ENCODE data around the gene DIPK1A.

The DIPK1A gene

DNA sequence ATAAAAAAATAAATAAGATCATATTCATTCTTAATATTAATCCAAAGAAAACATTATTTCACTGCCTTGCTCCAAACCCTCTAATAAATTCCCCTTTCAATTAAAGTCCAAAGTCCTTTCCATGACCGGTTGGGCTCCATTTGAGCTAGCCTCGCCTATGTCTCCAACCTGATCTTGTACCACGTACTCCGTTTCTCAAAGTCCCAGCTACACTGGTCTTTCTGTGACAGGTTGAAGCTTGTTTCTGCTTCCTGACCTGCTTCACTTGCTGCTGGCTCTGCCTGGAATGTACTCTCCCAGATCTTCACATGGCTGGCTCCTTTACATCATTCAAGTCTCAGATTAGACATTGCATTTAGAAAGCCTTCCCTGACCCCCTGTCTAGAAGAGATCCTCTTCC lies 113.1 kb downstream of the DIPK1A start:
- no peak for DNase-seq (ENCODE audit: extremely low spot score, insufficient read length, low read depth)
- FAIRE-seq = no peak

DNA sequence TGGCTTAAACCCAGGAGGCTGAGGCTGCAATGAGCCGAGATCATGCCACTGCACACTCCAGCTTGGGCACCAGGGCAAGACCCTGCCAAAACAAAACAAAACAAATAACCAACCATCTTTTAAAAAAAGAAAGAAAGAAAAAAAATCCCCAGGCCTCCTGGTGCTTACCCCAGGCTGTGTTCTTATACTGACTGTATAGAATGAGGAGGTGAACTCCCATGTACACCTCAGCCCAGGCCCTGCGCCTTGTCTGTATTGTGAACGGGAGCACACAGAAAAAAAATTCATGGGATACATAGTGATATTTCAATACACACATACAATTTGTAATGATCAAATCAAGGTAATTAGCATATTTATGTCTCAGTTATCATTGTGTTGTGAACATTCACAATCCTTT lies 115.4 kb downstream of the DIPK1A start:
- FAIRE-seq (no peak), DNase-seq (ENCODE audit: extremely low spot score, insufficient read length, low read depth) (no peak)

DNA sequence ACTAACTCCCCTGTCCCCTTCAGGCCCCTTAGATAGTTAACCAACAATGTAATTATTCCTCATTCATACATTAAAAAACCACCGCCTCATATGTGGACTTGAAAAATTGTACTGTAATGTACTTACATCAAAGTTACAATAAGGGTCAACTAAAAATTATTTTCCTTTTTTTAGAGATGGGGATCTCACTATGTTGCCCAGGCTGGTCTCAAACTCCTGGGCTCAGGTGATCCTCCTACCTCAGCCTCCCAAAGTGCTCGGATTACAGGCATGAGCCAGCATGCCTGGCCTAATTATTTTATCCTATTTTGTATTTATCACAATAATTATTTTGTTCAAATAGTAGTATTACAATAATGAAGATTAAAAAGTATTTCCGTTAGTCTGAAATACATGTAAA lies 116.8 kb downstream of the DIPK1A start:
- FAIRE-seq (no peak), DNase-seq (ENCODE audit: extremely low spot score, insufficient read length, low read depth) (no peak)

DNA sequence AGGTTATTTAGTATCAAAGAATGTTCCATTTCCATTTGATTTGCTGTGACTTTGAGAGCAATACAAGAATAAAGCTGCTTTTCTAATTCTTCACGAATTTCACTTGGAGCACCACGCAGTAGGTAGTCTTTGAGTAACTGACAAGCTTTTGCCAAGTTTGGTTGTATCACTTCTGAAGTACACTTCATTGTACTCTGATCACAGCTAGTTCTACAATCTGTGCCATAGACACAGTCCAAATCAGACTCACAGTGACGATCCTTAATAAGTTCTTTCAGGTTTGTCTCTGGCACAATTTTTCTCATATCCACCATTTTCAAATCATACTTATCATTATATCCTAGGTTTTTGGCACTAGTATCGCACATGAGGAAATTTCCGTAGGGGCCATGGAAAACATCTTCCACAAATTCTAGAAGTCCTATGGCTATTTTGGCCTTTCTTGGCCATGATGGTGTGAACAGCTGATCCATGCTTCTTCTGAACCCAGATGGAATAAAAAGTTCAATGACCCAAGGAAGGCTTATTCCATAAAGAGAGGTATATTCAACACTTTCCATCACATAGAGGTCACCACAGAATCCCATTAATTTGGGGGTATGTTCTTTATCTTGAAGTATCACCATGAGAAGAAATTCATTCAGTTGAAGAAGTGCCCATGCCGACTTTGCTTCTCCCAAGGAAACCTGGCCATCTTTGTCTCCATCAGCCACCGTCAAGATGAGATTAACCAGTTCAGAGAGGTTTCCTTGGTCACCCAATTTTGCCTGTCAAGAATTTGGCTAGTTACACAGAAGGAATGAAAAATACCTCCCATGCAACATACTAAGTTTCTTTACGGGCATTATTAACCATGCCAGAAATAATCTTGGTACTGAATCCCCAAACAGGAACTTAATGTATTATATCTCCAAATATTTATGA lies 117.6 kb downstream of the DIPK1A start:
- FAIRE-seq (no peak), DNase-seq (ENCODE audit: extremely low spot score, insufficient read length, low read depth) (no peak)

DNA sequence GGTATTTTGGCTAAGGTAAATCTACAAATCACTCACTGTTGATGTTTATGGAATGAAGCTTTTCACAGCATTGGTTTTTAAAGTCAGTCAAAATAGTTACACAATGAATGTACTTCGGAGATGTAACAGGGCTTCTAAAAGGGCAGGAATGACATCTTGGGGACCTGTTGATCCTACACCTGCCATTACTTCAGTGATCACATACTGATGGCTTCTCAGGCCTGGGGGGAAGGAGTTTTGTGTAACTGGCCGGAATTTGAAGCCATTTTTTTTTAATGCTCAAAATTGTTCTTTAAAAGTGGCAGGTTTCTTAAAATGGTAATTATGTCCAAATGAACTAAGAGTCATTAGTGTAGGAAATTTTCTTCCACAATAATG lies 118.2 kb downstream of the DIPK1A start:
- DNase-seq (ENCODE audit: extremely low spot score, insufficient read length, low read depth) (no peak), FAIRE-seq (no peak)

DNA sequence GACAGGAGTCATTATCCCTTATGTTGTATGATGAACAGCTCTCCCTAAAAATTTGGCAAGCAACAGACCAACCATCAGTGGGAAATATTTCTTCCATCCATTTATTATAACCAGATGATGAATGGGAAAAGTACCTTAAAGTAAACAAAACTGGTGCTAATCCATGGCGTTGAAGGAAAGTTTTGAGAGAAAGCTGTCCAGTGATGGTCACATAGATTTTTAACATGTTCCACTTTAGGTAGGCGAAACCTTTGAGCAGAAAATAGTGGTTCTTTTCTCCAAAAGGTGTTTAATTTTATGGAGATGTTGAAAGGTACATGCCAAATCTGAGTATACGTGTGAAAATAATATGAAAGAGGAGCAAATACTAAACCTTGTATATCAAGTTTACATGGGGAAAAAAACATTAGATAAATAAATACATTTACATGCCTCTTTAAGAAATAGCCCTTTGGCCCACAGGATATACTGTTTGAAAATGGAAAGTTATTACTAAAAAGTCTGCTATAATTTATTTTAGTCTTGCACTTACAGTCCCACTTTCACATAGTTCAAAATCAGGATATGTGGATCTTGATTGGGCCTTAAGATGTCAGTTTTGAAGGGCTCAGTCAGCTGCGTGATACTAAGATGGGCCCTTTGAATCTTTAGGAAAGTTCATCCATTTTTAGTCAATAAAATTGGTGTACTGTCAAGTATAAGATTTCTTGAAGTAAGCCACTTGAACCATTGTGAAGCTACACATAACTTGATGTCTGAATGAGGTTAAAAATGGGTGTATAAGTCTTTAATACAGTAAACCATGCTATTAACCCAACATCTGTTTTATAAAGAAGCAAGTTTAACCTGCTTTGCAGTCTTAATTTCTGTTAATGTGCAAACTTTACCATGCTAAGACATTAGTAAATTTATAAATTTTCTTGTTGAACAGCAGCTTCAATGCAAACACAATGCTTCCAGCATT lies 118.9 kb downstream of the DIPK1A start:
- DNase-seq (ENCODE audit: extremely low spot score, insufficient read length, low read depth) (no peak), FAIRE-seq (no peak)

- FAIRE-seq = no peak
- no peak for DNase-seq (ENCODE audit: extremely low spot score, insufficient read length, low read depth)
Observed at GRCh38 chr1:92840600-92840999, 120.7 kb downstream of the DIPK1A start.

GRCh38 chr1:92839442-92839841 lies 121.8 kb downstream of the DIPK1A start:
- DNase-seq (ENCODE audit: extremely low spot score, insufficient read length, low read depth) = no peak
- FAIRE-seq = no peak

GRCh38 chr1:92838519-92838918 lies 122.7 kb downstream of the DIPK1A start:
- FAIRE-seq = no peak
- DNase-seq (ENCODE audit: extremely low spot score, insufficient read length, low read depth) = no peak

DNA sequence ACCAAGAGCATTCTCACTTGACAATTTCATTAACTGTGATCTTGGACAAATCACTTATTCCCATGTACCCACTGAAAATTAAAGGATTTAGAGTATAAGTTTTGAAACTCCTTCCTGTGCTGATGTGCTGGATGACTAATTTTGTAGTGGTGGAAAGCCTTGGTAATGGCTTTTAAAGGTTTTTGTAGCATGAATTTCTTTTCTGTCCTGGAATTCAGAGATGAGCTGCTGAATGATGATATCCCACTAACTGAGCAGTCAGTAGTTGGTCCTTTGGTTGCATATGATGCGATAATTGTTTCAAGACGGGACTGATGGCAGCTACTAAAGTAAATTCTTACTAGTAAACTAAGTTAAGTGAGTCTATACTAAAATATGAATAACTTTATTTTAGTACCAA lies 124.2 kb downstream of the DIPK1A start:
- DNase-seq (ENCODE audit: extremely low spot score, insufficient read length, low read depth) (no peak), FAIRE-seq (no peak)

DNA sequence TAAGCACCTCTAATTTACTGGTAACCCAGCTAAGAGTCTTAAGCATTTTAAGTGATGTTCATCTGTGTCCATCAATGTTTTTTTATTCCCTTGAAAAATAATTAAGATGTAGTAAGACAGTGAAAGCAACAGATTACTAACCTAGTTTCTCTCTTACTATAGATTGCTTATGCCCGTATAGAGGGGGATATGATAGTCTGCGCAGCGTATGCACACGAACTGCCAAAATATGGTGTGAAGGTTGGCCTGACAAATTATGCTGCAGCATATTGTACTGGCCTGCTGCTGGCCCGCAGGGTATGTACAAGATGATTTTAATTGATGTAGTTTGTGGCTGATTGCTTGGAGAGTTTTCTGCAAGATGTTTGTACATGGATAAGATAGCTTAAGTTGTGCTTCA lies 126.6 kb downstream of the DIPK1A start:
- FAIRE-seq (no peak), DNase-seq (ENCODE audit: extremely low spot score, insufficient read length, low read depth) (no peak)

DNA sequence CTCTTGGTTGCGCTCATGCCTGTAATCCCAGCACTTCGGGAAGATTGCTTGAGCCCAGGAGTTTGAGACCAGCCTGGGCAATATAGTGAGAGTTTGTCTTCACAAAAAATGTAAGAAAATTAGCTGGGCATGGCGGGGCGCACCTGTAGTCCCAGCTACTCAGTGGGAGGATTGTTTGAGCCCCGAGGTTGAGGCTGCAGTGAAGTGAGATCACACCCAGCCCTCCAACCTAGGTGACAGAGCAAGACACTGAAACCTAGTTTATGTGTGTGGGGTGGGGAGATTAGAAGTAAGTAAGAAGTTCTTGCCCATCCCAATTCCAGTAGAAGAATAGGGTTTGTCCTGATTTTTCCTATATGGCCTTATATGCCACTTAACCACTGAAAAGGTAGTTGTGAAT lies 127.4 kb downstream of the DIPK1A start:
- no peak for FAIRE-seq
- no peak for DNase-seq (ENCODE audit: extremely low spot score, insufficient read length, low read depth)

DNA sequence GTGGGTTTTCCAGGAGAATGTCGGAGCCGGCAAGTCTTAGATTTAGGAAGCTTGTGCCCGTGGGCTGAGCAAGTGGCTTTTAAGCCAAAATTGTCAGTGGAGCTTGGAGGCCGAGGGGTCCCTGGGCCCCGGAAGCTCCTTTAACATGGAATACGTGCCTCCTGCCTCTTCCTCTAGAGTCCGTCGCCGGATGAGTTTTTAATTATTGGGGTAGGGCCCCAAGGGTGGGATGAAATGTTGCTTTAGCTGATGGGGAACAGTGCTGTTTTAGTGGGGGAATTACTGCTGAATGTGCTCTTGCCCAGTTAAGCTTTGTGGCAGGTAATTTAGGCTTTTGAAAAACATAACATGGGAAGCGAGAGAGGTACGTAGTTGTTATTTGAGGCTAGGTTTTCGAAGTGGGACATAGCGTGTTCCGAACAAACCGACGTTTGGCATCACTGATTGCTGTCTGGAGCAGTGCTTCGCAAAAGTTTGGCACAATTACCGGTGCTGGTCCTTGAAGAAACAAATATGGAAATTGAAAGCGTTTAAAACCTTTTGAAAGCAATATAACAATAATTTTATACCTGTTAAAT lies 128.6 kb downstream of the DIPK1A start:
- DNase-seq (ENCODE audit: extremely low spot score, insufficient read length, low read depth) (no peak), FAIRE-seq (no peak)

DNA sequence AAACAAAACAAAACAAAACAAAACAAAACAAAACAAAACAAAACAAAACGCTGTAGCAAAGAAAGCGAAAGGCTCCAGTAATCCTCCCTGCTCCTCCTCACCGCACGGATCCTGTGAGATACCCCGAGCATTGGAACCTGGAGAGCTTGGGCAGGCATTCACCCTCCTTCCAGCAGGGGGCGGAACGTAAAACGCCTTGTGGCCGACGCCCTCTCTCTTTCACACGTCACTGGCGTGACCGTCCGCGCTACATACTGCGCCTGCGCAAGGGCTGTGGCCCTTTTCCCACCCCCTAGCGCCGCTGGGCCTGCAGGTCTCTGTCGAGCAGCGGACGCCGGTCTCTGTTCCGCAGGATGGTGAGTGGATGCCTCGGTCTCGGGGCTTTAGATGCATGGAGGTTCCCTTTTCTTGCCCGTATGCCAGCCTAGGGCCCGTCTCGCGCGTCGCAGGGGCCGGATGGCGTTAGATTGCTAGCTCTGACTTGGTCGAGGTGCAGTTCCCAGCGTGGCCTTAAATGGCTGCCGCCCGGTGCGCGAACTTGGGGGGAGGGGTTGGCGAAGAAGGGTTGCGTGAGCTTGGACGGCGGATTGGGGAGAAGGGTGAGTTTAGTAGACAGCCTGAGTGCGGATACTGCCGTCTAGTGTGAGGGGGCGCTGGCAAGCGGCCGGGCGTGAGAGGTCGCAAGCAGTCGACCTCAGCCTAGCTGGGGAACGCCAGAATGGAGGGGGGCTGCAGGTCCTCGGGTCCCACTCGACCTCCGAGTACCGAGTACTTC lies 129.3 kb downstream of the DIPK1A start, which contains the start of gene RPL5:
RPL5 (plus strand) TSS at position 279 of the 775 bp plus-strand sequence; CDS start at position 354, 75 bp downstream.
- FAIRE-seq = peak; percentile 97
- DNase-seq (ENCODE audit: extremely low spot score, insufficient read length, low read depth) = peak; percentile 98

DNA sequence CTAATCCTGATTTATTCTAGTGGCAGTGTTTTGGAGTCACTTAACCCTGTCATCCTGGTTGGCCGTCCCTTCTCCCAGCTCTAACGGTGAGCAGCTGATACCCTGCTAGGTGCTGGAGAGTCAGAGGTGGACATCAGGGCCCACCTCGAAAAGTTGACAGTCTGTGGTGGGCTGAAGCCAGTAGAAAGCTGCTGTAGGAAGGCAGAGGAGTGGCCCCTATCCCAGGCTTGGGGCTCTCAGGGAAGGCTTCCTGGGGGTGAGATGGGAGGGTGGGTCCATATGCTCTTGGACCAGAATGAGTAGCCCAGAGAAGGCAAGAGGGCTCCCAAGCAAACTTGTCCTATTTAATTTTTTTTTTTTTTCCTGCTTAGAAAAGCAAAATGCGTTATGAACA lies 129.9 kb downstream of the DIPK1A start:
- no peak for FAIRE-seq

DNA sequence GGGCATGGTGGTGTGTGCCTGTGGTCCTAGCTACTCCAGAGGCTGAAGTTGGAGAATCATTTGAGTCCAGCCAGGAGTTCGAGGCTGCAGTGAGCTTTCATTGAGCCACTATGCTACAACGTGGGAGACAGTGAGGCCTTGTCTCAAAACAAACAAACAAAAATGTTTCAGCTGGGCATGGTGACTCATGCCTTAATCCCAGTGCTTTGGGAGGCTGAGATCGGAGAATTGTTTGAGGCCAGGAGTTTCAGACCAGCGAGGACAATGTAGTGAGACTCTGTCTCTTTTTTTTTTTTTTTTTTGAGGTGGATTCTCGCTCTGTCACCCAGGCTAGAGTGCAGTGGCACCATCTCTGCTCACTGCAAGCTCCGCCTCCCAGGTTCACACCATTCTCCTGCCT lies 134.5 kb downstream of the DIPK1A start:
- DNase-seq (ENCODE audit: extremely low spot score, insufficient read length, low read depth) = no peak

More for the DNA sequence above, 129.9 kb downstream of the DIPK1A start:
- no peak for DNase-seq (ENCODE audit: extremely low spot score, insufficient read length, low read depth)

DNA sequence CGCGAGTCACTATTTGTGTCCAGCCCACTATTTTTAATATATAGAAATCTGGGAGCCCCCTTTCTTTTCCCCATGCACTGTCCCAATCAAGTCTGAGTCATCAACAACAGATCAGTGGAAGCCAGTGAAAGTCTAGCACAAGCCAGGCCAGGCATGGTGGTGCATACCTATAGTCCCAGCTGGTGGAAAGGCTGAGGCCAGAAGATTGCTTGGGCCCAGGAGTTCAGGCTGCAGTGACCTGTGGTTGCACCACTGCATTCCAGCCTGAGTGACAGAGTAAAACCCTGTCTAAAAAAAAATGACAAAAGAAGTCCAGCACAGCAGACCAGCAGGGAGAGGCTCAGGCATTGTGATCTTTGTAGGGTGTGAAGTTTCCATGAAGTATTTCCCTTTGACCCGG lies 138.4 kb downstream of the DIPK1A start:
- FAIRE-seq = no peak

More for the DNA sequence above, 134.5 kb downstream of the DIPK1A start:
- no peak for FAIRE-seq

GRCh38 chr1:92820551-92820950 lies 140.7 kb downstream of the DIPK1A start:
- DNase-seq (ENCODE audit: extremely low spot score, insufficient read length, low read depth) (no peak), FAIRE-seq (no peak)

More for the DNA sequence above, 138.4 kb downstream of the DIPK1A start:
- DNase-seq (ENCODE audit: extremely low spot score, insufficient read length, low read depth) = no peak

DNA sequence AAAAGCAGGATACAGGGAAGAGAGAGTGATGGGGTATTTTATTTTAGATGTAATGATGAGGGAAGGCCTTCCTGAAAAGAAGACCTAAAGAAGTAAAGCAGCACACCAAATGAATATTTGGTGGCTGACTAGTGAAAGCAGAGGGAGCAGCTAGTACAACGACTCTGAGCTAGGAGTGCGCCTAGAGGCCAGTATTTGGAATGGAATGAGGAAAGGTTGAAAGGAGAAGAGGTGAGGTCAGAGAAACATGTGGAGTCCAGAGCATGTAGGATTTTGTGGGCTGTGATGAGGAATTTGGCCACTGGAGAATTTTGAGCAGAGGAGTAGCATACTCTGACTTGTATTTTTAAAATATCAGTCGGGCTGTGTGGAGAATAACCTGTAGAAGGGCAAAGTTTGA lies 141.2 kb downstream of the DIPK1A start:
- FAIRE-seq = no peak
- no peak for DNase-seq (ENCODE audit: extremely low spot score, insufficient read length, low read depth)
